ENCODE measurements around the gene CERS6.

DNA sequence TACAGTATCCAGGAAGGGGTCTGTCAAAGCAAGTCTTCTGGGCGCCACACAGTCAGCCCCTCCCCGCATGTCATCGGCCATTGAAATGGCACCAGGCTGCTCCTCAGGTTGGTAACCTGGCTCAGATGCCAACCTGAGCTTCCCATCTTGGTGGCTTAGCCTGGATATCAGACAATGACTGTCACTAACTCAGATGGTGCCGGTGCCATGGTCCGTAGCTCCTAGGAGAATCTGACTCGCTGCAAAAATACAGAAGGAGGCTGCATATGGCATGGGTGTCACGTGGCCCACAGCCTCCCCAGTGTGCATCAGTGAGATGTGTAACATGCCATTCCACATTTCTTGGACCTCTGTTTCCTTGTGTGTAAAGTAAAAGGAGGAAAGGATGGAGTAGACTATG lies 349.5 kb downstream of the CERS6 start:
- TF ChIP-seq, protein P1, sequence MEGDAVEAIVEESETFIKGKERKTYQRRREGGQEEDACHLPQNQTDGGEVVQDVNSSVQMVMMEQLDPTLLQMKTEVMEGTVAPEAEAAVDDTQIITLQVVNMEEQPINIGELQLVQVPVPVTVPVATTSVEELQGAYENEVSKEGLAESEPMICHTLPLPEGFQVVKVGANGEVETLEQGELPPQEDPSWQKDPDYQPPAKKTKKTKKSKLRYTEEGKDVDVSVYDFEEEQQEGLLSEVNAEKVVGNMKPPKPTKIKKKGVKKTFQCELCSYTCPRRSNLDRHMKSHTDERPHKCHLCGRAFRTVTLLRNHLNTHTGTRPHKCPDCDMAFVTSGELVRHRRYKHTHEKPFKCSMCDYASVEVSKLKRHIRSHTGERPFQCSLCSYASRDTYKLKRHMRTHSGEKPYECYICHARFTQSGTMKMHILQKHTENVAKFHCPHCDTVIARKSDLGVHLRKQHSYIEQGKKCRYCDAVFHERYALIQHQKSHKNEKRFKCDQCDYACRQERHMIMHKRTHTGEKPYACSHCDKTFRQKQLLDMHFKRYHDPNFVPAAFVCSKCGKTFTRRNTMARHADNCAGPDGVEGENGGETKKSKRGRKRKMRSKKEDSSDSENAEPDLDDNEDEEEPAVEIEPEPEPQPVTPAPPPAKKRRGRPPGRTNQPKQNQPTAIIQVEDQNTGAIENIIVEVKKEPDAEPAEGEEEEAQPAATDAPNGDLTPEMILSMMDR (IDR thresholded peaks at IDR 0.05): no peak
- TF ChIP-seq ZFX (IDR thresholded peaks at IDR 0.05; ENCODE audit: borderline replicate concordance): no peak

All from 22Rv1 (cell line).